Measurements from ENCODE around the gene LMTK3. TPM values are rescaled to one million over a fixed set of nuclear protein-coding genes. Genes with fewer than 3 reads are reported as not detected.
"Not testable (repeated sequence)": the region's sequence is repeated elsewhere in the genome, so short reads cannot be mapped to it uniquely, and the experiment has no call there.

LMTK3 gene
- total RNA-seq, 1 experiment from 2014 or later: not detected

- H3K27ac ChIP-seq (ENCODE audit: low read length): no peak overlapping the region
- no peaks in the 10 kb centered on the region for H3K27me3 ChIP-seq (ENCODE audit: low read length)
- no peaks in the 10 kb centered on the region for H3K9me3 ChIP-seq (ENCODE audit: low read length)
- H3K79me2 ChIP-seq (ENCODE audit: low read length): no peaks in the 10 kb centered on the region
- H3K36me3 ChIP-seq (ENCODE audit: insufficient read depth, low read length): no peaks in the 10 kb centered on the region
- H3K9me2 ChIP-seq (replicated peaks; ENCODE audit: insufficient read depth, low read length): no peaks in the 10 kb centered on the region
- no peak overlapping the region for H3K4me3 ChIP-seq (ENCODE audit: low read length)
- H2AFZ ChIP-seq (ENCODE audit: low read length): no peak overlapping the region
- H3K4me1 ChIP-seq (ENCODE audit: low read length): no peaks in the 10 kb centered on the region
- H3K4me2 ChIP-seq (ENCODE audit: low read depth, low read length, poor library complexity, severe bottlenecking): no peak overlapping the region
- no peaks in the 10 kb centered on the region for H4K20me1 ChIP-seq (ENCODE audit: insufficient read depth, low read depth, low read length)
- no peak overlapping the region for H3K9ac ChIP-seq (ENCODE audit: low read length)
- DNase-seq: peak; percentile 90
Measured at GRCh38 chr19:48489608-48490216, 21.9 kb downstream of the LMTK3 start.

GRCh38 chr19:48488478-48488877 is 23.2 kb downstream of the LMTK3 start:
- H3K9ac ChIP-seq (ENCODE audit: low read length); H3K4me2 ChIP-seq (ENCODE audit: low read depth, low read length, poor library complexity, severe bottlenecking): not testable (repeated sequence)

GRCh38 chr19:48487948-48488347 is 23.7 kb downstream of the LMTK3 start:
- no peaks in the 10 kb centered on the region for H3K9me3 ChIP-seq (ENCODE audit: low read length)
- no peaks in the 10 kb centered on the region for H4K20me1 ChIP-seq (ENCODE audit: insufficient read depth, low read depth, low read length)
- H3K4me2 ChIP-seq (ENCODE audit: low read depth, low read length, poor library complexity, severe bottlenecking): no peak overlapping the region
- no peak for DNase-seq
- no peak overlapping the region for H3K9ac ChIP-seq (ENCODE audit: low read length)
- no peak overlapping the region for H3K27ac ChIP-seq (ENCODE audit: low read length)
- no peak overlapping the region for H3K4me3 ChIP-seq (ENCODE audit: low read length)
- no peaks in the 10 kb centered on the region for H3K79me2 ChIP-seq (ENCODE audit: low read length)
- H3K36me3 ChIP-seq (ENCODE audit: insufficient read depth, low read length): no peaks in the 10 kb centered on the region
- H3K9me2 ChIP-seq (replicated peaks; ENCODE audit: insufficient read depth, low read length): no peaks in the 10 kb centered on the region
- no peaks in the 10 kb centered on the region for H3K4me1 ChIP-seq (ENCODE audit: low read length)
- no peaks in the 10 kb centered on the region for H3K27me3 ChIP-seq (ENCODE audit: low read length)
- H2AFZ ChIP-seq (ENCODE audit: low read length): no peak overlapping the region

More at GRCh38 chr19:48488478-48488877, 23.2 kb downstream of the LMTK3 start:
- not testable (repeated sequence) for H3K4me1 ChIP-seq (ENCODE audit: low read length); H3K9me3 ChIP-seq (ENCODE audit: low read length); H2AFZ ChIP-seq (ENCODE audit: low read length); DNase-seq; H3K4me3 ChIP-seq (ENCODE audit: low read length); H3K9me2 ChIP-seq (replicated peaks; ENCODE audit: insufficient read depth, low read length); H3K79me2 ChIP-seq (ENCODE audit: low read length); H3K27me3 ChIP-seq (ENCODE audit: low read length); H3K36me3 ChIP-seq (ENCODE audit: insufficient read depth, low read length); H4K20me1 ChIP-seq (ENCODE audit: insufficient read depth, low read depth, low read length); H3K27ac ChIP-seq (ENCODE audit: low read length)

- no peak overlapping the region for H2AFZ ChIP-seq (ENCODE audit: low read length)
- no peak overlapping the region for H3K4me3 ChIP-seq (ENCODE audit: low read length)
- no peak overlapping the region for H3K4me2 ChIP-seq (ENCODE audit: low read depth, low read length, poor library complexity, severe bottlenecking)
- H3K9me2 ChIP-seq (replicated peaks; ENCODE audit: insufficient read depth, low read length): no peaks in the 10 kb centered on the region
- no peaks in the 10 kb centered on the region for H3K36me3 ChIP-seq (ENCODE audit: insufficient read depth, low read length)
- H3K9ac ChIP-seq (ENCODE audit: low read length): no peak overlapping the region
- H4K20me1 ChIP-seq (ENCODE audit: insufficient read depth, low read depth, low read length): no peaks in the 10 kb centered on the region
- H3K79me2 ChIP-seq (ENCODE audit: low read length): no peaks in the 10 kb centered on the region
- no peaks in the 10 kb centered on the region for H3K27me3 ChIP-seq (ENCODE audit: low read length)
- H3K27ac ChIP-seq (ENCODE audit: low read length): no peak overlapping the region
- no peaks in the 10 kb centered on the region for H3K9me3 ChIP-seq (ENCODE audit: low read length)
- no peak for DNase-seq
- H3K4me1 ChIP-seq (ENCODE audit: low read length): no peaks in the 10 kb centered on the region
Measured at GRCh38 chr19:48487544-48487943, 24.1 kb downstream of the LMTK3 start.

GRCh38 chr19:48486706-48487105 is 24.9 kb downstream of the LMTK3 start:
- not testable (repeated sequence) for H3K9me2 ChIP-seq (replicated peaks; ENCODE audit: insufficient read depth, low read length); H3K9me3 ChIP-seq (ENCODE audit: low read length); H3K36me3 ChIP-seq (ENCODE audit: insufficient read depth, low read length); H3K4me2 ChIP-seq (ENCODE audit: low read depth, low read length, poor library complexity, severe bottlenecking); H3K9ac ChIP-seq (ENCODE audit: low read length); H3K27me3 ChIP-seq (ENCODE audit: low read length); H3K4me3 ChIP-seq (ENCODE audit: low read length); H3K79me2 ChIP-seq (ENCODE audit: low read length); DNase-seq; H3K4me1 ChIP-seq (ENCODE audit: low read length); H4K20me1 ChIP-seq (ENCODE audit: insufficient read depth, low read depth, low read length); H3K27ac ChIP-seq (ENCODE audit: low read length); H2AFZ ChIP-seq (ENCODE audit: low read length)

- no peak overlapping the region for H3K9ac ChIP-seq (ENCODE audit: low read length)
- no peaks in the 10 kb centered on the region for H3K9me2 ChIP-seq (replicated peaks; ENCODE audit: insufficient read depth, low read length)
- H2AFZ ChIP-seq (ENCODE audit: low read length): no peak overlapping the region
- no peak overlapping the region for H3K27ac ChIP-seq (ENCODE audit: low read length)
- no peaks in the 10 kb centered on the region for H4K20me1 ChIP-seq (ENCODE audit: insufficient read depth, low read depth, low read length)
- H3K4me3 ChIP-seq (ENCODE audit: low read length): no peak overlapping the region
- no peaks in the 10 kb centered on the region for H3K9me3 ChIP-seq (ENCODE audit: low read length)
- no peaks in the 10 kb centered on the region for H3K36me3 ChIP-seq (ENCODE audit: insufficient read depth, low read length)
- H3K79me2 ChIP-seq (ENCODE audit: low read length): no peaks in the 10 kb centered on the region
- no peak for DNase-seq
- H3K4me1 ChIP-seq (ENCODE audit: low read length): no peaks in the 10 kb centered on the region
- H3K4me2 ChIP-seq (ENCODE audit: low read depth, low read length, poor library complexity, severe bottlenecking): no peak overlapping the region
- no peaks in the 10 kb centered on the region for H3K27me3 ChIP-seq (ENCODE audit: low read length)
Measured at GRCh38 chr19:48484931-48485612, 26.6 kb downstream of the LMTK3 start.

- no peaks in the 10 kb centered on the region for H3K79me2 ChIP-seq (ENCODE audit: low read length)
- no peaks in the 10 kb centered on the region for H3K36me3 ChIP-seq (ENCODE audit: insufficient read depth, low read length)
- no peak overlapping the region for H3K9ac ChIP-seq (ENCODE audit: low read length)
- no peak overlapping the region for H3K27ac ChIP-seq (ENCODE audit: low read length)
- no peaks in the 10 kb centered on the region for H4K20me1 ChIP-seq (ENCODE audit: insufficient read depth, low read depth, low read length)
- no peaks in the 10 kb centered on the region for H3K9me2 ChIP-seq (replicated peaks; ENCODE audit: insufficient read depth, low read length)
- H3K4me1 ChIP-seq (ENCODE audit: low read length): no peaks in the 10 kb centered on the region
- H3K4me2 ChIP-seq (ENCODE audit: low read depth, low read length, poor library complexity, severe bottlenecking): no peak overlapping the region
- H3K27me3 ChIP-seq (ENCODE audit: low read length): no peaks in the 10 kb centered on the region
- no peak overlapping the region for H3K4me3 ChIP-seq (ENCODE audit: low read length)
- no peaks in the 10 kb centered on the region for H3K9me3 ChIP-seq (ENCODE audit: low read length)
- DNase-seq: no peak
- no peak overlapping the region for H2AFZ ChIP-seq (ENCODE audit: low read length)
Measured at GRCh38 chr19:48484247-48484893, 27.3 kb downstream of the LMTK3 start.

- H3K9ac ChIP-seq (ENCODE audit: low read length): no peak overlapping the region
- H3K4me1 ChIP-seq (ENCODE audit: low read length): no peaks in the 10 kb centered on the region
- no peaks in the 10 kb centered on the region for H3K79me2 ChIP-seq (ENCODE audit: low read length)
- H2AFZ ChIP-seq (ENCODE audit: low read length): no peak overlapping the region
- H3K4me3 ChIP-seq (ENCODE audit: low read length): no peak overlapping the region
- H3K36me3 ChIP-seq (ENCODE audit: insufficient read depth, low read length): no peaks in the 10 kb centered on the region
- no peaks in the 10 kb centered on the region for H4K20me1 ChIP-seq (ENCODE audit: insufficient read depth, low read depth, low read length)
- H3K9me3 ChIP-seq (ENCODE audit: low read length): no peaks in the 10 kb centered on the region
- H3K27ac ChIP-seq (ENCODE audit: low read length): no peak overlapping the region
- no peak overlapping the region for H3K4me2 ChIP-seq (ENCODE audit: low read depth, low read length, poor library complexity, severe bottlenecking)
- no peaks in the 10 kb centered on the region for H3K27me3 ChIP-seq (ENCODE audit: low read length)
- DNase-seq: no peak
- H3K9me2 ChIP-seq (replicated peaks; ENCODE audit: insufficient read depth, low read length): no peaks in the 10 kb centered on the region
Measured at GRCh38 chr19:48483301-48483700, 28.3 kb downstream of the LMTK3 start.

All from Karpas-422 (cell line).